ENCODE data around the gene RCBTB2. TPM values are rescaled to one million over a fixed set of nuclear protein-coding genes. Genes with fewer than 3 reads are reported as not detected.
A peak's percentile ranks its signal among the peaks of the same experiment; 100 is the strongest.

RCBTB2 gene
- total and polyA plus RNA-seq, 9 donors, result 8.2 to 22.6 (median 14.2) TPM

DNA sequence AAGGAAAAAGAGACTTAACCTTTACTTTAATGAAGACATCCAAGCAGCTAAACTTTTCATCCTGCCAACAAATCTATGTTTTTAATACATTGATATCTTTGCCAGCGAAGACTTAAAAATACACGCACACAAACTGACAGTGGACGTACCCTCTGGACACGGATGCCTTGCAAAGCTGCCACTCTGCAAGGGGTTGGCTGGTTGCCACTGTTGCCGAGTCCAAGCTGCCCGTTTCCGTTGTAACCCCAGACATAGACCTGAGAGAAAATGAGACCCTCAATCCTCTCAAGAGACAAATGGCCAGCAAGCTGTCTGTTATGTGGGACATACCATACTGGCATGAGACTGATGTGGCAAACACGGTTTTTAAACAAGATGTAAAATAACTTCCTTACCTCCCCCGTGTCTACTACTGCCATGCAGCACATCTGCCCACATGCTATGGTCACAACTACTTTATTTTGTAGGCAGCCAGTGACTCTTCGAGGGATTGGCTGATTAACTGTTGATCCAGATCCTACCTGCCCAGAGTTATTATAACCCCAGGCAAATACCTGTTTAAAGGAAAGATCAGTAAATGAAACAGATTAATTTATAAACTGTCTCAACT, 21.2 kb downstream of the RCBTB2 start:
- peak in 1 of 5 donors; percentile 50 for DNase-seq
- H3K9me3 ChIP-seq, result no peaks in the 10 kb centered on the region
- H3K36me3 ChIP-seq, result no peaks in the 10 kb centered on the region
- intact Hi-C loops (cut with DNase I), result no loop called here
- no peak for TF ChIP-seq EP300 (IDR thresholded peaks at IDR 0.05)
- TF ChIP-seq, protein P1, sequence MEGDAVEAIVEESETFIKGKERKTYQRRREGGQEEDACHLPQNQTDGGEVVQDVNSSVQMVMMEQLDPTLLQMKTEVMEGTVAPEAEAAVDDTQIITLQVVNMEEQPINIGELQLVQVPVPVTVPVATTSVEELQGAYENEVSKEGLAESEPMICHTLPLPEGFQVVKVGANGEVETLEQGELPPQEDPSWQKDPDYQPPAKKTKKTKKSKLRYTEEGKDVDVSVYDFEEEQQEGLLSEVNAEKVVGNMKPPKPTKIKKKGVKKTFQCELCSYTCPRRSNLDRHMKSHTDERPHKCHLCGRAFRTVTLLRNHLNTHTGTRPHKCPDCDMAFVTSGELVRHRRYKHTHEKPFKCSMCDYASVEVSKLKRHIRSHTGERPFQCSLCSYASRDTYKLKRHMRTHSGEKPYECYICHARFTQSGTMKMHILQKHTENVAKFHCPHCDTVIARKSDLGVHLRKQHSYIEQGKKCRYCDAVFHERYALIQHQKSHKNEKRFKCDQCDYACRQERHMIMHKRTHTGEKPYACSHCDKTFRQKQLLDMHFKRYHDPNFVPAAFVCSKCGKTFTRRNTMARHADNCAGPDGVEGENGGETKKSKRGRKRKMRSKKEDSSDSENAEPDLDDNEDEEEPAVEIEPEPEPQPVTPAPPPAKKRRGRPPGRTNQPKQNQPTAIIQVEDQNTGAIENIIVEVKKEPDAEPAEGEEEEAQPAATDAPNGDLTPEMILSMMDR (IDR thresholded peaks at IDR 0.05), result no peak
- TF ChIP-seq POLR2A (IDR thresholded peaks at IDR 0.05), result no peak
- H3K4me3 ChIP-seq, result no peak overlapping the region
- no peaks in the 10 kb centered on the region for H3K27me3 ChIP-seq
- WGBS, 3 donors, result 31 to 59% (median 33%) methylated on average over 10 of the region's 10 CpGs
- H3K27ac ChIP-seq, result no peak overlapping the region
- H3K4me1 ChIP-seq (ENCODE audit: insufficient read depth), result peaks cover 8% of the 10 kb centered on the region

DNA sequence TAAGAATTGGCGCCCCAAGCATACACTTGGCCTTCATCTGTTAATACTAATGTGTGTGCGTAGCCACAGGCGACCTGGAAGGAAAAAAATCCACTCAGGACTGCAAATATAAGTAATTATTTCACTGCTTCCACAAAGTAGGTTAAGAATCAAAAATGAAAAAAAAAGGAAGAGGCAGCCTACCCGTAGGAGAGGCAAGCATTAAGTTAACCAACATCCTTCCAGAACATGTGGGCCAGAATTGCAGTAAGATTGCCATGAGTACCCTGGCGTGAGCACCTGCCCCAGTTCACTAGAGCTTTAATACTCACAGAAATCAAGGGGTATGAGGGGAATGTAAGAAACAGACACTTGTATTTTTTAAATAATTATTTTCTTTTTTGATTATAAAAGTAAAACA, 22.2 kb downstream of the RCBTB2 start:
- no peak for TF ChIP-seq POLR2A (IDR thresholded peaks at IDR 0.05)
- no peak for TF ChIP-seq EP300 (IDR thresholded peaks at IDR 0.05)
- TF ChIP-seq, protein P1 (IDR thresholded peaks at IDR 0.05), result no peak
- peaks cover 8% of the 10 kb centered on the region for H3K4me1 ChIP-seq (ENCODE audit: insufficient read depth)
- intact Hi-C loops (cut with DNase I), result no loop called here
- H3K36me3 ChIP-seq, result no peaks in the 10 kb centered on the region
- H3K9me3 ChIP-seq, result no peaks in the 10 kb centered on the region
- 82 to 85% (median 85%) methylated on average over 5 of the region's 5 CpGs for WGBS, 3 donors
- H3K4me3 ChIP-seq, result no peak overlapping the region
- DNase-seq, result no peak
- no peaks in the 10 kb centered on the region for H3K27me3 ChIP-seq
- peak overlapping the region in 1 of 2 donors; percentile 46 for H3K27ac ChIP-seq

DNA sequence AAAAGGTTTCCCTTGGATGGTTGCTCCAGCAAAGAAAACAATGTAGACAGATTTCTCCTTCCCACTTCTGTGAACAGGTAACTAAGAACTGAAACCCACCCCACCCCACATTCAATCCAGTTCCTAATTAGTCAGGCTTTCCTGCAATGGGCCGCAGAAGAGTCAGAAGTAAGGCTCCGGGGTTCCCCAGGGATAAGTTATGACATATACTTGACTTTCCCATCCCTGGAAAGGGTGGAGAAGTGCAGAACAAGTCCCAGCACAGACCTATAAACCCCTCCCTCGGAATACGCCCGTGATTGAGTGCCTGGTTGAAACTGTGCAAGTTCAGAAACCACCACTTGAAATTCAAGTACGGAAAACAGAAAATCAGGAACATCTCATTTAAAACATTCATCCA, 24.9 kb downstream of the RCBTB2 start:
- Histone ChIP-seq H3K27me3 (no peaks in the 10 kb centered on the region), H3K9me3 (no peaks in the 10 kb centered on the region), H3K36me3 (no peaks in the 10 kb centered on the region), H3K4me3 (no peak overlapping the region), H3K27ac (no peak overlapping the region), H3K4me1 (ENCODE audit: insufficient read depth) (peaks cover 8% of the 10 kb centered on the region)
- intact Hi-C loops (cut with DNase I), result no loop called here
- 93 to 96% (median 95%) methylated on average over 6 of the region's 6 CpGs for WGBS, 3 donors
- DNase-seq, result no peak
- TF ChIP-seq POLR2A (IDR thresholded peaks at IDR 0.05) (no peak), EP300 (IDR thresholded peaks at IDR 0.05) (no peak)
- TF ChIP-seq, protein P1 (IDR thresholded peaks at IDR 0.05), result no peak

DNA sequence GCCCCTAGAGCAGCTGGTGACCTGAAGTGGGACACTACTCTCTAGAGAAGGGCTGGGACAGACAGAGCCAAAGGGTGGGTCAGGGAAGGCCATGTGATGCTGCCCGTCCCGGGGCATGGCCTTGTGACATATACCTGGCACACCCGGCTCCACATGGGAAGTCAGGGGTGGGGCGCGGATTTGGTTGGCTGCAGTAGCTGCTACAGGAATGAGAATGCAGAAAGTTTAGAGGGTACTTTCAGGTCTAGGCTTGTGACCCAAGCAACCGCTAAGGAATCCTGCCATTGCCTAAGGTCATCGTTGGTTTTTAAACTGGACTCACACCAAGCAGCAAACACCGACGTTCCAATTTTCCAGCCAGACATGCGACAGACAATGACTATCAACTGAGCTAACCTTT, 25.9 kb downstream of the RCBTB2 start:
- no peaks in the 10 kb centered on the region for H3K27me3 ChIP-seq
- H3K4me1 ChIP-seq (ENCODE audit: insufficient read depth), result peaks cover 8% of the 10 kb centered on the region
- intact Hi-C loops (cut with DNase I), result no loop called here
- no peaks in the 10 kb centered on the region for H3K9me3 ChIP-seq
- no peak for DNase-seq
- no peak overlapping the region for H3K4me3 ChIP-seq
- WGBS, 3 donors, result 94 to 96% (median 96%) methylated on average over 10 of the region's 10 CpGs
- TF ChIP-seq, protein P1 (IDR thresholded peaks at IDR 0.05), result no peak
- TF ChIP-seq POLR2A (IDR thresholded peaks at IDR 0.05) (no peak), EP300 (IDR thresholded peaks at IDR 0.05) (no peak)
- H3K27ac ChIP-seq, result no peak overlapping the region
- H3K36me3 ChIP-seq, result no peaks in the 10 kb centered on the region

Data from ovary (tissue), 9 donors.